Glutamatergic neuron (in vitro differentiated cells): Measurements from ENCODE around the gene AGAP1. TPM values are rescaled to one million over a fixed set of nuclear protein-coding genes. Genes with fewer than 3 reads are reported as not detected.

ENCODE experiments used
- DNase-seq: peaks from one replicate; pipeline ENCODE4 v3.0.0; 2022
- H3K27ac Mint-ChIP-seq: one replicate; pipeline ENCODE4 v1.8.0; 2020; ENCODE audit warnings: mild to moderate bottlenecking, mixed read lengths, inconsistent platforms; ENCODE audit not compliant: unreplicated experiment
- H3K27me3 Mint-ChIP-seq: one replicate; pipeline ENCODE4 v1.8.0; 2020; ENCODE audit warnings: mild to moderate bottlenecking, moderate library complexity, mixed read lengths, inconsistent platforms; ENCODE audit not compliant: unreplicated experiment
- H3K36me3 Mint-ChIP-seq: one replicate; pipeline ENCODE4 v1.8.0; 2020; ENCODE audit warnings: mild to moderate bottlenecking, mixed read lengths, inconsistent platforms; ENCODE audit not compliant: unreplicated experiment
- H3K4me1 Mint-ChIP-seq: one replicate; pipeline ENCODE4 v1.8.0; 2020; ENCODE audit warnings: mild to moderate bottlenecking, low read depth, mixed read lengths, inconsistent platforms; ENCODE audit not compliant: unreplicated experiment
- H3K4me3 Mint-ChIP-seq: one replicate; pipeline ENCODE4 v1.8.0; 2020; ENCODE audit warnings: mild to moderate bottlenecking, mixed read lengths, inconsistent platforms; ENCODE audit not compliant: unreplicated experiment
- H3K9me3 Mint-ChIP-seq: one replicate; pipeline ENCODE4 v1.8.0; 2020; ENCODE audit warnings: mild to moderate bottlenecking, moderate library complexity, mixed read lengths, inconsistent platforms; ENCODE audit not compliant: unreplicated experiment
- total RNA-seq: library from RNA; stranded (reverse); fragmentation: NEBNext Ultra II Directional; extraction: Animal tissue kit (Norgen Biotek cat#: 25700); gene quantifications from one replicate; pipeline ENCODE4 v1.2.1, GENCODE V29; 2021; ENCODE audit not compliant: unreplicated experiment
- TF ChIP-seq, protein P1 (sequence below): fragments of 200-600 bp; sonication (generic); IDR thresholded peaks from one replicate; pipeline ENCODE4 v1.5.0; 2021; ENCODE audit not compliant: partially characterized antibody, unreplicated experiment

AGAP1 gene
- total RNA-seq, 1 donor from 2014 or later: 153 TPM

DNA sequence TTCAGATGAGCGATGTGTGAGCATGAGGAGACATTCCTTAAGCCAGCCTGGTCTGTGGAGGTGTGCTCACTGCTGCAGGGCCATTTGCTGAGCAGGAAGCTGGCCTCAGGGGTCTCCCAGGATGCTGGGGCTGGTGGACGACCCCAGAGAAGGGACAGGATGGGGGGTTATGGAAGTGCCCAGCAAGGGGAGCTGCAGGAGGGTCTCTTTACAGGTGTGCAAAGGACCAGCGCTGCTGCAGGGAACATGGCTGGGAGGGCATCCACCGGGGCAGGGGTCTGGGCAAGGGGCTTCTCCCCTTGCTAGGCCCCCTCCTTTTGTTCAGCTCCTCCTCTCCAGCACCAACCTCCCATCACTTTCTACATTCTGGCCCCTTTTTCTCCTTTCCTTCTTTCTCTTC lies 489.2 kb downstream of the AGAP1 start:
- DNase-seq: no peak

GRCh38 chr2:235984552-235984951 lies 490.7 kb downstream of the AGAP1 start:
- no peak for DNase-seq
- Mint-ChIP-seq H3K27me3 (peaks cover 7% of the 10 kb centered on the region), H3K4me1 (peaks cover 19% of the 10 kb centered on the region), H3K27ac (no peak overlapping the region), H3K9me3 (peaks cover 10% of the 10 kb centered on the region), H3K36me3 (peaks cover 4% of the 10 kb centered on the region), H3K4me3 (no peak overlapping the region)
- TF ChIP-seq, protein P1, sequence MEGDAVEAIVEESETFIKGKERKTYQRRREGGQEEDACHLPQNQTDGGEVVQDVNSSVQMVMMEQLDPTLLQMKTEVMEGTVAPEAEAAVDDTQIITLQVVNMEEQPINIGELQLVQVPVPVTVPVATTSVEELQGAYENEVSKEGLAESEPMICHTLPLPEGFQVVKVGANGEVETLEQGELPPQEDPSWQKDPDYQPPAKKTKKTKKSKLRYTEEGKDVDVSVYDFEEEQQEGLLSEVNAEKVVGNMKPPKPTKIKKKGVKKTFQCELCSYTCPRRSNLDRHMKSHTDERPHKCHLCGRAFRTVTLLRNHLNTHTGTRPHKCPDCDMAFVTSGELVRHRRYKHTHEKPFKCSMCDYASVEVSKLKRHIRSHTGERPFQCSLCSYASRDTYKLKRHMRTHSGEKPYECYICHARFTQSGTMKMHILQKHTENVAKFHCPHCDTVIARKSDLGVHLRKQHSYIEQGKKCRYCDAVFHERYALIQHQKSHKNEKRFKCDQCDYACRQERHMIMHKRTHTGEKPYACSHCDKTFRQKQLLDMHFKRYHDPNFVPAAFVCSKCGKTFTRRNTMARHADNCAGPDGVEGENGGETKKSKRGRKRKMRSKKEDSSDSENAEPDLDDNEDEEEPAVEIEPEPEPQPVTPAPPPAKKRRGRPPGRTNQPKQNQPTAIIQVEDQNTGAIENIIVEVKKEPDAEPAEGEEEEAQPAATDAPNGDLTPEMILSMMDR: no peak

More for the DNA sequence above, 489.2 kb downstream of the AGAP1 start:
- no peak overlapping the region for H3K4me3 Mint-ChIP-seq
- TF ChIP-seq, protein P1: no peak
- peaks cover 4% of the 10 kb centered on the region for H3K36me3 Mint-ChIP-seq
- H3K9me3 Mint-ChIP-seq: peaks cover 10% of the 10 kb centered on the region
- no peak overlapping the region for H3K27ac Mint-ChIP-seq
- H3K27me3 Mint-ChIP-seq: peaks cover 5% of the 10 kb centered on the region
- peaks cover 26% of the 10 kb centered on the region for H3K4me1 Mint-ChIP-seq

GRCh38 chr2:235986361-235986760 lies 492.5 kb downstream of the AGAP1 start:
- H3K9me3 Mint-ChIP-seq: peaks cover 10% of the 10 kb centered on the region
- peaks cover 5% of the 10 kb centered on the region for H3K27me3 Mint-ChIP-seq
- TF ChIP-seq, protein P1: no peak
- peaks cover 7% of the 10 kb centered on the region for H3K4me1 Mint-ChIP-seq
- H3K4me3 Mint-ChIP-seq: no peak overlapping the region
- no peak for DNase-seq
- peaks cover 4% of the 10 kb centered on the region for H3K36me3 Mint-ChIP-seq
- no peak overlapping the region for H3K27ac Mint-ChIP-seq

- peaks cover 5% of the 10 kb centered on the region for H3K27me3 Mint-ChIP-seq
- H3K27ac Mint-ChIP-seq: peak overlapping the region; percentile 12
- DNase-seq: no peak
- peaks cover 7% of the 10 kb centered on the region for H3K4me1 Mint-ChIP-seq
- no peak overlapping the region for H3K4me3 Mint-ChIP-seq
- H3K9me3 Mint-ChIP-seq: peaks cover 10% of the 10 kb centered on the region
- peaks cover 4% of the 10 kb centered on the region for H3K36me3 Mint-ChIP-seq
- TF ChIP-seq, protein P1: no peak
Measured at GRCh38 chr2:235988271-235989015, 494.6 kb downstream of the AGAP1 start.

GRCh38 chr2:235989591-235989990 lies 495.7 kb downstream of the AGAP1 start:
- Mint-ChIP-seq H3K4me1 (peaks cover 7% of the 10 kb centered on the region), H3K27ac (no peak overlapping the region), H3K36me3 (peaks cover 1% of the 10 kb centered on the region), H3K4me3 (no peak overlapping the region), H3K9me3 (peaks cover 9% of the 10 kb centered on the region), H3K27me3 (peaks cover 5% of the 10 kb centered on the region)
- DNase-seq: no peak
- TF ChIP-seq, protein P1: no peak
